CD1c-positive myeloid dendritic cell (primary cell): ENCODE results near the gene POLDIP3.
"Not testable (repeated sequence)": the region's sequence is repeated elsewhere in the genome, so short reads cannot be mapped to it uniquely, and the experiment has no call there.

Source experiments
- DNase-seq: peaks from one replicate; pipeline ENCODE4 v3.0.0-alpha.2; 2016; ENCODE audit errors: extremely low spot score

POLDIP3 gene

DNA sequence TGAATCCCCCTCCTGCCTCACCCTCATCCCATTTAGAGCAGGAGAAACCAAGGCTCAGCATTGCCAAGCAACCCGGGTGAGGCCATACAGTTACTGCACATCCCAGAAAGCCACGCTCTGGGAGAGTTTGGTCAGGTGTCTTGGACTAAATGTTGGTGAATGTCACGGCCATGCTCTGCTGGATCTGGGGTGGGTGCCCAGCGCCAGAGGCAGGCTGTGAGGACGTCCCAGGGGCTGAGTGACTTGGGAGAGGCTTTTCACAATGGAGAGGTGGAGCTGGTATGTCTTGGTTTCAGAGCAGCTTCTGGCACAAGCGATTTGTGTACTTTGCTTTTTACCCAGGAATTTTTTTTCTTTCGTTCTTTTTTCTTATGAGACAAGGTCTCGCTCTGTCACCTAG lies 54.3 kb downstream of the POLDIP3 start:
- no peak for DNase-seq

- peak; percentile 82 for DNase-seq
Observed at GRCh38 chr22:42553475-42554361, 61.0 kb downstream of the POLDIP3 start, which contains the start of gene SERHL2. SERHL2 (plus strand) TSS chr22:42553956; CDS start chr22:42554021, 65 bp downstream.

DNA sequence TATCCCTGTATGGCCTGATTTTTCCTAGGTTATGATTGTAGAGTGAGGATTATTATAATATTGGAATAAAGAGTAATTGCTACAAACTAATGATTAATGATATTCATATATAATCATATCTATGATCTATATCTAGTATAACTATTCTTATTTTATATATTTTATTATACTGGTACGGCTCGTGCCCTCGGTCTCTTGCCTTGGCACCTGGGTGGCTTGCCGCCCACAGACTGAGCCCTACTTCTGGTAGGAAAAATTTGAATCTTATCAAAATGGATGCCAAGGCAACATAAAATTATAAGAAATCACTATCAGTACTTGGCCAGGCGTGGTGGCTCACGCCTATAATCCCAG lies 62.4 kb downstream of the POLDIP3 start:
- DNase-seq, result peak; percentile 13

DNA sequence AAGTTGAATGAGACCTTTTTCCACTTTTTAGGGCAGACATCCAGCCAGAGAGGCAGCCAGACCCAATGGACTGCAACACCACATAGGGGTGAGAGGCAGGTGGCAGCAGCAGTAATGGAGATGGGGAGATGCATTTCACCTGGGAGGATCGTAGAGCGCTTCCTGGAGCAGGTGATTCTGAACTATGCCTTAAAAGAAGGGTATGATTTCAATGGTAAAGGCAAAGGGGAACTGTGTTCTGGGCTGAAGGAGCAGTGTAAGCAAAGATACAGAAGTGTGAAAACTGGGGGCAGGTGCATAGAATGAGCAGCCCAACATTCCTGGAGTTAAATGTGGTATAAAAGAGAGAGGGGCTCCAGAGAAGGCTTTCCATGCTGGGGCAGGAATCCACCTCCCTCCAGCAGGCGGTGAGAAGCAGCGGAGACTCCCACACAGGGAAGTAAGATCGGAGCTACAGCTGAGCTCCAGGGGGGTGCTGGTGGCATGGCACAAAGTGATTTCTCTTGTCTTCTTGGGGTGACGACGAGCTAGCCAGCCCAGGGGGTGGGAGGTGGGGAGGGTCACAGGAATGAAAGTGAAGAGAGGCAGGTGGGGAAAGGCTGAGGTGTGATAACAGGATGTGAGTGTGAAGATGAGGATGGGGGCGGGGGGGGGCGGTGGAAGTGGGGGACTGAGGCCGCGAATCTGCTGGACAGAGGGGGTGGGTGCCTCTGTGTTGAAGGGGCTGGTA lies 65.2 kb downstream of the POLDIP3 start:
- DNase-seq, result no peak

GRCh38 chr22:42548597-42549330 lies 65.9 kb downstream of the POLDIP3 start:
- no peak for DNase-seq

DNA sequence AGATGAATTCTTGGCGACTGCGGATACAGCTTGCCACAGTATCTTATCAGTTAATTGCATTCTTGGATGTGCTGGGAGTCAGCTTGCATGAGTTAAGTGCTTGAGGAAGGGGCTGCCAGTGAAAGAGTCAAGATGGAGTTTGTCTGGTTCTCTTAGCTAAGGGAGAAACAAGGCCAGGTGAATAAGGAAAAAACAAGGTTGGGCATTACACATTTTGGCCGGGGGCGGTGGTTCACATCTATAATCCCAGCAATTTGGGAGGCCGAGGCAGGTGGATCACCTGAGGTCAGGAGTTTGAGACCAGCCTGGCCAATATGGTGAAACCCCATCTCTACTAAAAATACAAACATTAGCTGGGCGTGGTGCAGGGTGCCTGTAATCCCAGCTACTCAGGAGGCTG lies 66.6 kb downstream of the POLDIP3 start:
- not testable (repeated sequence) for DNase-seq

DNA sequence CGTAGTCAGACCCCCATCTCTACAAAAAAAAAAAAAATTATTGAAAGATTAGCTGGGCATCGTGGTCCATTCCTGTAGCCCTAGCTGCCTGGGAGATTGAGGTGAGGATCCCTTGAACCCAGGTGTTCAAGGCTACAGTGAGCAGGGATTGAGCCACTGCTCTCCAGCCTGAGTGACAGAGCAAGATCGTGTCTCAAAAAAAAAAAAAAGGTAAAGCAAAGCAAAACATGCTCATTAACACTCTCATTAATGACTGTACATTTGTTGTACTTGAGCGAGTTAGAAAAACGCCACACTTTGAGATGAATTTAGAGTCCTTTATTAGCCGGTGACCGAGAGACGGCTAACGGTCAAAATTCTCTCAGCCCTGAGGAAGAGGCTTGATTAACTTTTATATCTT lies 67.1 kb downstream of the POLDIP3 start:
- DNase-seq, result no peak

DNA sequence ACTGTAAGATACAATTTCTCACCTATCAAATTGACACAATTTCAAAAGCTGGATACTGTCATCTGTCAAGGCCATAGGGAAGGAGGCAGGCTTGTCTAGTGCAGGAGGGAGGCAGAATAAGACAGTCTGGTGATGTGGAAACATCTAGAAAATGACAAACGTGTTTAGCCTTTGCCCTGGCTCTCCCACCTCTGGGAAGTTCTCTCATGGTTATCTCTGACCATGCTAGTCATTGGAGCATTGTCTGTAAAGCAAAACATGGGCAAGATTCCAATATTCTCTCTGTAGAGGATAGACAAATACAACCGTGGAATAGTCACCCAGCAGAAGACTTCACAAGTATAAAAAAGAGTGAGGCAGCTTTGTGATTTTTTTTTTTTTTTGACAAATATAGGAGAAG lies 70.0 kb downstream of the POLDIP3 start:
- DNase-seq, result no peak

DNA sequence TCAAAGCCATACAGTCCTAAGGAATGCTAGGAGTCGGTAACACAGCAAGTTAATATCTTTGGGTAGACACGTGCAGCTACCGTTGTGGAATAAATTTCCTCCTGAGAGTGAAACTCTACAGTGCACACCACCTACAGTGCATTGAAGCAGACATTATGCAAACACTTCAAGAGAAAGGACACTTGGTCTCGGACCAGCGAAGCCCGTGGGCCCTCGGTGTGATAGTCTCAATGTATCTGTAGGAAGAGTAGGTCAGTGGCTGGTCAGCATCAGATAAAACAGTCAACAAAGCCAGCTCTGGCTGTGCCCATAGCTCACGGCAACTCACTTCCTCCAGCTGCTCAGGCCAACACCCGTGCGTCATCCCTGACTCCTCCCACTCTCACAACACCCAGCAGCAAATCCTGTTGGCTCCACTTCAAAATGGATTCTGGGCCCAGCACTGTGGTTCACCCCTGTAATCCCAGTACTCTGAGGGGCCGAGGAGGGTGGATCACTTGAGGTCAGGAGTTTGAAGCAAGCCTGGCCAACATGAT lies 75.4 kb downstream of the POLDIP3 start:
- DNase-seq, result peak; percentile 17

DNA sequence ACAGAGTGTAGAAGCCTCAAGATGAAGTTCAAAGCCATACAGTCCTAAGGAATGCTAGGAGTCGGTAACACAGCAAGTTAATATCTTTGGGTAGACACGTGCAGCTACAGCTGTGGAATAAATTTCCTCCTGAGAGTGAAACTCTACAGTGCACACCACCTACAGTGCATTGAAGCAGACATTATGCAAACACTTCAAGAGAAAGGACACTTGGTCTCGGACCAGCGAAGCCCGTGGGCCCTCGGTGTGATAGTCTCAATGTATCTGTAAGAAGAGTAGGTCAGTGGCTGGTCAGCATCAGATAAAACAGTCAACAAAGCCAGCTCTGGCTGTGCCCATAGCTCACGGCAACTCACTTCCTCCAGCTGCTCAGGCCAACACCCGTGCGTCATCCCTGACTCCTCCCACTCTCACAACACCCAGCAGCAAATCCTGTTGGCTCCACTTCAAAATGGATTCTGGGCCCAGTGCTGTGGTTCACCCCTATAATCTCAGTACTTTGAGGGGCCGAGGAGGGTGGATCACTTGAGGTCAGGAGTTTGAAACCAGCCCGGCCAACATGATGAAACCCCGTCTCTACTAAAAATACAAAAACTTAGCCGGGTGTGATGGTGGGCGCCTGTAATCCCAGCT lies 77.4 kb downstream of the POLDIP3 start:
- not testable (repeated sequence) for DNase-seq

- not testable (repeated sequence) for DNase-seq
Observed at GRCh38 chr22:42536634-42537033, 78.0 kb downstream of the POLDIP3 start.

DNA sequence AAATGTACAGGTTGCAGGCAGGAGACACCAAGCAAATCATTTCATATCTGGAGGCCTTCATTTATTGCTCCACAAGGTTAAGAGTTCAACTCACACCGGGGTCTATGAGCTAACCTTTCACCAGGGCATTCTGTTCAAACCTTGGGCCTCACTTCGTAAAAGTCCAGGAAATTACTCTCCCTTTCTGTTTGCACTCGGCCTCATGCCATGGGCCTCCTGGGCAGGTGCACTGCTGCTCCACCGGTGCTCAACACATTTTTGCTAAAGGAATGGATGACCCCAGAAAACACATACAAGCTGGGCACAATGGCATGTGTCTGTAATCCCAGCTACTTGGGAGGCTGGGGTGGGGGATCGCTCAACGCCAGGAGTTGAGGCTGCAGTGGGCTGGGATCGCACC lies 78.5 kb downstream of the POLDIP3 start:
- DNase-seq, result no peak

DNA sequence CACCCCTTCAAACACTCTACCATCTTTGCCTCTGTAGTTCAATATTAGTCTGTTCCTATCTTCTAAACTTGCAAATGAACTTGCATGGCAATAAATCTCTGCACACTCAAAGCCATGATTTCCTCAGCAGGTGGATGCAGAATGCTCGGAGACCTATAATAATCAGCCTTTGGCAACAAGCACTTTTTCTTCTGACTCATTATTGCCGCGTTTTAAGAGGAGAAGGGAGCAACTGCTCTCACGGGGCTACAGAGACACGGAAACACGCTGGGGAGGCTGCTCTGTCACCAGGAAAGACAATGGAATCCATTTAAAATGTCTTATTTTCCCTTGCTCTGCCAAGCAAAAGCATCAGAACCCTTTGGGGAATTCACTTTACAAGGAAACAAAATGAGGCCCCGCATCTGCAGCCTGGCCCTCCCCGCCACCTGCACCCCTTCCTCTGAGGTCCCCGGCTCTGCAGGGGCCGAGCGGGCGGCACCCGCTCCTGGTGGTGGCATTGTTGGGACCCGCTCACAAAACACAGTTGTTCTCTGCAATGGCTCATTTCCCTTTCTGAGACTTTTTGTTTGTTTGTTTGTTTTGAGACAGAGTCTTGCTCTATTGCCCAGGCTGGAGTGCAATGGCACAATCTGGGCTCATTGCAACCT lies 79.5 kb downstream of the POLDIP3 start:
- not testable (repeated sequence) for DNase-seq
